HG03025 (cell line): Measurements from ENCODE around the gene RERE.

Experiments used
- ATAC-seq: cut with Tn5 transposase; IDR thresholded peaks from one replicate; pipeline ENCODE4 v1.9.1; 2021; ENCODE audit warnings: mild to moderate bottlenecking, moderate library complexity; ENCODE audit not compliant: unreplicated experiment, low FRiP score

RERE gene

DNA sequence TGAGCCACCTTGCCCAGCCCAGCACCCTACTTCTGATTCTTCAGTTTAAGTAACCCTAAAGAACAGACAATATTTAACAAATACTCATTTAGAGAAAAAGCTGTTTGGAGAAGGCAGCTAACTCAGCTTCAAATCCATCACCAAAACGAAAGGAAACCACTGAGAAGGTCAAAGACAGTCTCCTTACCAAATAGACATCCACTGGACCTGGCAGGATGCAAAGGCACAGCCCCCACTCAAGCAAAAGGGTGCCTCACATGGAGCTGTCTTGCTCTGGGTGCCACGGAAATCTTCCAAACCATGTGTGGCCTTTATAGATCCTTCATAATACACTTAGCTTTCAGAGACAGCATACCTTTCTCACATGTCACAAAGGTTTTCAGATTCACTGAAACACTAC, 165.5 kb downstream of the RERE start:
- ATAC-seq: no peak

DNA sequence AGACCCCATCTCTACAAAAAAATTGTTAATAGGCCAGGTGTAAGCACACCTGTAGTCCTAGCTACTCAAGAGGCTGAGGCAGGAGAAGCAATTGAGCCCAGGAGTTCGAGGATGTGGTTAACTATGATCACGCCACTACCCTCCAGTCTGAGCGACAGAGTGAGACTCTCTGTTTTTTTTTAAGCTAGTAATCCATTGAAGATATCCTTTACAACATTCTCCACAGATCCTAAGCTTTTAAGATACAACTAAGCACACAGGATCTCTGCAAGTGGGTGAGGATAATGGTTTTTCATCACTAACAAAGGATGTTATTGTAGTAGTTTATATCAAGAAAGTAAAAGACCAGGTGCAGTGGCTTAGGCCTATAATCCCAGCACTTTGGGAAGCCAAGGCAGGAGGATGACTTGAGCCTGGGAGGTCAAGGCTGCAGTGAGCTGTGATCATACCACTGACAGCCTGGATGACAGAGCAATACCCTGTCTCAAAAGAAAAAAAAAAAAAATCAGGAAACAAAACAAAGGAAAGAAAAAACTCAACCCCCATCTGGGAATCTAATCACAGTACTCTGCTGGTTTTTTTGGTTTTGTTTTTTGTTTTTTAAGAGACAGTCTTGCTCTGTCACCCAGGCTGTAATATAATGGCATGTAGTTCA, 166.1 kb downstream of the RERE start:
- no peak for ATAC-seq

DNA sequence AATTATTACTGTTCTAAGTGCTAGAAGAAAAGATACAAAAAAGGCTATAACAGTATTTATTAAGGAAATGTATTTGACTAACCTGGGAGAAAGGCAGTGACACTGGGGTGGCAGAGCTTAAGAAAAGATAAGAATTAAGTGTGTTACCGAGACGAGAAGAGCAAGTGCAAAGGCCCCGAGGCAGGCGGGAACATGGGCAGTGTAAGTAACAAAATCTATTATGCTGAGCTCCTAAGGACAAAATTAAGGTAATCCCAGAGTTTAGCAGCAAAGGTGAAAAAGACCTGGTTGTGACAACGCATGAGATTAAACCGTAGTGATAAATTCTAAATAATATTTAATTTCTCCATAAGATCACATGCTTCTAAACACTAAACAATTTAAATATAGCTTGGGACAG, 167.6 kb downstream of the RERE start:
- no peak for ATAC-seq

DNA sequence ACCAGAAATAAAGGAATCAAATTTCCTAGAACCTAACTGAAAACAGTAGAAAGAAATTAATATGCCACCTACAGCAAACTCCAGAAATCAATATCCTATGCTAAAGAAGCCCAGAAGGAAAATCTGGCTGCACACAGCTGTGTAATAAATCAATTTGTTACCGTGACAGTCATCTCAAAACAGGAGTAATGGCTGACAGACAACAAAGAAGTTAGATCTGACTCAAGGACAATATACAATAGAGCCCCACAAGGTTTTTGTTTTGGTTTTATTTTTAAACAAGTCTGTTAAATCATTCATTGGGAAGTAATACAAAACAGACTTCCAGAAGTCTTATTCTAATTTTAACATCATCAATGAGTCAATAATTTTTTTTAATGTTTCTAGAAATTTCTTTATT, 168.4 kb downstream of the RERE start:
- ATAC-seq: no peak

DNA sequence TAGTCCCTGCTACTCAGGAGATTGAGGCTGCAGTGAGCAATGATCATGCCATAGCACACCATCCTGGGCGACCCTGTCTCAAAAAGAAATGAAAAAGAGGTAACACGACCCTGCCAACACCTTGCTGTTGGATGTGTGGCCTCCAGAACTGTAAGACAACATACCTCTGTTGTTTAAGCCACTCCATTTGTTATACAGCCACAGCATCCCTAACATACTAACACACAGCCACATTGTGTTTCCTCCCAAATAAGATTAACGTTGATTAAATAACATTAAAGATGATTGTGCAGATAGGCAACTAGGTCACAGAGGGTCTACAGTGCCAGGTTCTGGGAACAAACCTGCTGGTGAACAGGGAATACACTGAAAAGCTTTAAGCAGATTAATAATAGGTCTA, 170.4 kb downstream of the RERE start:
- no peak for ATAC-seq

DNA sequence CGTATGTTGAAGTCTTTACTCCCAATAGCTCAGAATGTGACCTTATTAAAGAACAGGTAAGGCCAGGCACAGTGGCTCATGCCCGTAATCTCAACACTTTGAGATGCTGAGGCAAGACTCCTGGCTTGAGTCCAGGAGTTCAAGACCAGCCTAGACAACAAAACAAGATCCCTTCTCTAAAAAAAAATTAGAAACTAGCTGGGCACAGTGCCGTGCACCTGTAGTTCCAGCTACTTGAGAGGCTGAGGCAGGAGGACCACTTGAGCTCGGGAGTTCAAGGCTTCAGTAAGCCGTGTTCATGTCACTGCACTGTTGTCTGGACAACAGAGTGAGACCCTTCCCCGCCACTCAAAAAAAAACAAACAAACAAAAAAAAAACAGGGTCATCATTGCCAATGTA, 171.3 kb downstream of the RERE start:
- no peak for ATAC-seq

DNA sequence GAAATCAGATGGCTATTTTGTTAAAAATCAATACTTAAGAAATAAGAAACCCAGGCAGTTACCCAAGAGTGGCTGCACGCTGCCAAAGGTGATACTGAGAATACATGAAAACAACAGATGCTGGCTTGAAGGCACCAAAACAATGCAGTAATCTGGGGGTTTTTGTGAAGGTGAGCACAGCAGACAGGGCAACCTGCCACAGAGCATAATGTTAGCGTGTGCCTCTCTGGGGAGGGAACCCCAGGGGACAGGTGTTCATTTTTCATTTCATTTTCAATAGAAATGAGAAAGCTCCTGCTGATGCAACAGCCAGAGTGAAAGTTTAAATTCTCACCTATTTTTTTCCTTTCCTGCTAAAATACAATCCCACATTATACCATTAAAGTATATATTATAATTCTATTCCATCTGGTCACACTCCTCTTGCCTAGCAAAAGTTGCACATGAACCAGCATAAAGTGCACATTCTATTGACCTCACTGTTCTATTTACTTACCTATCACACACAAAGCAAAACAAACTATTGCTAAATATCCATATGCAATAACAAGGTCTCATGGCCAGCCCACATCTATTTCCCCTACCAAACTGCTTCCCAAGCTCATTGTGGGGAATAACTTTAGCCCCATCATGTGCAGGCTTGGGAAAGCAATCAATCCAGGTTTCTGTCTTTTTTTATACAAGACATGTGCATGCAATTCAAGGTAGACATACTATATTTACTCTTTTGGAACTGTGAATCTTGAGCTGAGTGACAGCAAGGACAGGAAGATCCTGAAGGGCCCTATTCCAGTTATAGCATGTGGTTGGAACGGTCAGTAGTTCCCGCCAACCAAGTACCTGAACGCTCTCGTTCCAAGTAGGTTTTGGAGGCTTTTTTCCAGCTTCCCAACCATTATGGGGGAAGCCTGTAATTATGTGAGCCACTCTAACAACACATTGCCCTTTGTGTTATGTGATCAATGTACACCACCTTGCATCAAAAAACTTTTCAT, 173.6 kb downstream of the RERE start:
- ATAC-seq: peak; percentile 61

DNA sequence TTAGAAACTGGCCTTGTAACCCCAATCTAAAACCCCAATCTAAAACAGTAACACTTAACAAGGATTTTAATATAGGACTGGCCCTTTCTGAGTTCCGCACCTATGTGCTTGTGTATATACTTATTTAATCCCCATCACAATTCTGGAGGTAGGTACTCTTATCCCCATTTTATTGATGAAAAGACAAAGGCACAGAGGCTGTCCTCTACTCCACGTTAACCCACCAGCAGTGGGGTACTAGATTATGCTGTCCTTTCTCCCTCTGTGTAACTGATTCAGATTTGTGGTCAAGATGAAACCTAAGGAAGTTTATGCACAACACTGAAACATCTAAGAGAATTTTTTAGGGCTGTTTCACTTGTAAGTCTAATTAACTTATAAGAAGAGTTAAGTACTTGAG, 175.3 kb downstream of the RERE start:
- ATAC-seq: no peak

DNA sequence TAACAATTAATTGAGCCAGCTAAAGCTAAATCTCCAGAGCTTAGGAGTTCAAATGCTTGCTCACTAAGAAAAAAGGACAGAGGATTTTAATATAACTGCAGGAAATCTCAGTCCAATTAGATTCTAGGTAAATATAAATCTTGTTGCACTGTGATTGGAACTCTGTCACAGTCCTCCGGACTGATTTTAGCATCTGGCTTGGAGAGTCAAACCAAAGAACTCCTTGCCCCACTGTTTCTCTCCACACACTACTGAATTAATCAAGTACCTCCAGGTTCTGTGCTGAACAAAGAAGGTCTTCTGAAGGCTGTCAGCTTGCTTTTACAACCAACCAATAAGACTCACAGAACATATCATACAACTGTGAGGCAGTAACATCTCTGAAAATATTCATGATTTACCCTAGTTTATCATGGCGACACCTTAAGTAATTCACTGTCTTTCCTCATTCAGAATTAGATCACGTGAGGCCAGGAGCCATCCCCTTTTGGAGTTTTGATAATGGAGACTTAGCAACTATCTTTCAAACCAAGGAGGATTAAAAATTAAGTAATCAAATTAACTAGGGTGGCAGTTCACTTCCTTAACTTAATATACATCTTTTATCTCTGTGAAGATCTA, 176.0 kb downstream of the RERE start:
- no peak for ATAC-seq

DNA sequence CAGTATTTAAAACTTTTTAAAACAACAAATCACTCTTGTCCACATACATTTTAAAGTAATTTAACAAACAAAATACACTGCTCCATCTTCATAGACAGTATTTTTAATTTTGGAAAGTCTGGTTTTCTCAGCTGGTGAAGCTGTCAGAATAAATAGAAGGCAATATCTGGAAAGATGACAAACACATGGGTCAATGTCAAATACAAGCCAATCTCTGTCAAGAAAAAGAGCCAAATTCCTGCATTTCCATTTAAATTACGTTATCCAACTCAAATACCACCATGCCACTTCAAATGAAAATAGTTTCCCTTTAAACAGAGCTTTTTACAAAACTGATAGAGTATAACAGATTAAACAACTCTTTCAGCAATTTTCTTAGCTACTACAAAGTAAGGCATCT, 176.5 kb downstream of the RERE start:
- no peak for ATAC-seq

DNA sequence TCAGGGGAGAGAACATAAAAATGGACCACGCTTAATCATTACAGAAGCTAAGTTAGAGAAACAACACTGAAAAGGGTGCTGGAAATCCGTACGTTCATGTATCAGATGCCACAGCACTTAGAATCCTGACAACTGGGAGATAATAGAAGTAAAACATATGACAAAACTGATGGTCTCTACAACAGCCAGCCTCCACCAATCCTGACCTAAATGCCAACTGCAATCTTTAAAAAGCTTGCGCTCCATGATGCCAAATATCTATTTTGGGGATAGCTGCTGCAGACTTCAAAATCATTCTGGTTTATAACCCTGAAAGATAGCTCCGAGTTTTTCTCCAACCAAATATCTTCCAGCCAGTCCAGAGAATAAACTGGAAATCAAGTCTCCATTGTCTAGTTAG, 178.3 kb downstream of the RERE start:
- ATAC-seq: no peak

DNA sequence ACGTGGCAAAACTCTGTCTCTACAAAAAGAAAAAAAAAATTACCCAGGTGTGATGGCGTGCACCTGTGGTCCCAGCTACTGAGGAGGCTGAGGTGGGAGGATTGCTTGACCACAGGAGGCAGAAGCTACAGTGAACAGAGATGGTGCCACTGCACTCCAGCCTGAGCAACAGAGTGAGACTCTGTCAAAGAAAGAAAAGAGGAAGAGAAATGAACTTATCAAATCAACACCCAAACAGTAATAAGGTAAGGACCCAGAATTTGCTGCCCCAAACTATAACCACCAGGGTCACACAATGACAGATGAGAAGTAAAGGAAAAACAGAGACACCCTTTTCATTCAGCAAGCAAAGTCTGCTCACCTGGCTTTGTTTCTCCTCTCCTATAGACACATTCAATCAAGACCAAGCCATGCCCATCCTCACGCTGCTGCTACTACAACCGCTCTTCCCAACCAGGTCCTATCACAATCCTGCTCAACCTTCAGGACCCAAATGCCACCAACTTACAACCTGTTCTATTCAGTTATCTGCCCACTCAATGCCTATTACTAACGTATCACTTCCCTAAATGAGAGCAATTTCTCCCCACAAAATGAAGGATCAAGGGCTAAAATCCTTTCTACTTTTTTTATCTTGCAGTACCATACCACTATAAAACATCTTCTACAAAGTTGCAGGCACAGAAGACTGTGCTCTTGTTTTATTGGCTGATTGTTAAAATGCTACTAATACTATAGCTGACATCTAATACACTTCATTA, 183.5 kb downstream of the RERE start:
- ATAC-seq: no peak

DNA sequence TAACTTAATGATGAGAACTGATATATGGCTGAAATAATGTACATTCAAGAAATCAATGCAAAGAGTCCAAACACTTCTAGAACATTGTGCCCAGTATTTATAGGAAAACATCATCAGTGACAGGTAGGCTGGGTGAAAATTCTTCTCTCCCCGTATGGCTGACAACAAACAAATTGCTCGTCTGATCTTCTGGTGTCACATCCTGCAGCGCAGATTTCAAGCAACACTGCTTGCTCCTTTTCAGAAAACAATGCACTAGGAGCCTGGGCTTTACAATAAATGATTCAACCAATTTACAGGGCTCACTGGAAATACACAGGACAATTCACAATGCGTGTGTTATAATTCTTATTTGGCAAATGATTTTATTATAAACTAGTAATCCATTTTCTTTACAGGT, 185.3 kb downstream of the RERE start:
- no peak for ATAC-seq

DNA sequence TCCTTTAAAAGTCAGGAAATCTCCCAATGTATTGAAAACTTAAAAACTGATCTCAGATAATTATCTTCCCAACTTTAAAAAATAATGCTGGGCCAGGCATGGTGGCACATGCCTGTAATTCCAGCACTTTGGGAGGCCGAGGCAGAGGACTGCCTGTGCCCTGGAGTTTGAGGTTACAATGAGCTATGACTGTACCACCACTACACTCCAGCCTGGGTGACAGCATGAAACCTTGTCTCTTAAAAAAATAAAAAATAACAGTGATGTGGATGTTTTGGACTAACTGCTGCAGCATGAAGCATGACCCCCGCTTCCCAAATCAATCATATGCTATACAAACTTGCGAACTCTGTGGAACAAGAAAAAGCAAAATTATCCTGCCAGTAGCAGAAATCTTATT, 186.3 kb downstream of the RERE start:
- ATAC-seq: no peak

DNA sequence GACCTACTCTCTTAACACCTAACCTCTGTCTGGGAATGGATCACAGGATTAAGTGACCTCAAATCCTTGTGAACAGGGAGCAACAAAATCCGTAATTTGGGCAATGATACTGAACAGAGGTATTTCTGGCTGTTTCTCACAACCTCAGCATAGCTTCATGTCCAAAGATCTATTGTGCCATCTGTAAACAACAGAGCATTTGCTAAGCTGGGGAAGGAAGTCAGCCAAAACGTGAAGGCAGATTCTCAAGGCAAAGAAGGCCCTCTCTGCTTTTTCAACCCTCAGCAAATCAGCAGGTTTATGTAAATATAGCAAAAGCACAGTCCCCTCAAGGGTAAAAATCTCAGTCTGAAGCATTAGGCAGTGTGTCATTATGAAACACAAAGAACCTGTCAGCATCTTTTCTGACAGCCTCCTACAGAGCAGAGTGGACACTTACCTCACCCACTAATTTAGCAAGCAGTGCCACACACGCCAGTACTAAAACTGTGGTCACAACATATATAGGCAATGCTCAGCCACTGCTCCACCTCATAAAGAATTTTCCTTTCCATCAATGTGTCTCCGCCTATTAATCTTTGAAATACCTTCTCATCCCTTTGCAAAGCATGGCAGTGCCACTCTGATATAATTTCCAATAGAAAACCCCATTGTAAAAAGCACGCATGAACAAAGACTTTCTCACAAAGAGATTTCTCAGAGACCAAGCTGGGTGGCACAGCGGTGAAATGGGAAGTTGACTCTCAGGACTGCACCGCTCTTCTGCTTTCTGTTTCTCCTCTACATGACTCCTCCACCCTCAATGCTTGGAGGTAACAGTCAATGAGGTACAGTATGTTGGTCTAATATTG, 188.0 kb downstream of the RERE start:
- peak; percentile 73 for ATAC-seq

DNA sequence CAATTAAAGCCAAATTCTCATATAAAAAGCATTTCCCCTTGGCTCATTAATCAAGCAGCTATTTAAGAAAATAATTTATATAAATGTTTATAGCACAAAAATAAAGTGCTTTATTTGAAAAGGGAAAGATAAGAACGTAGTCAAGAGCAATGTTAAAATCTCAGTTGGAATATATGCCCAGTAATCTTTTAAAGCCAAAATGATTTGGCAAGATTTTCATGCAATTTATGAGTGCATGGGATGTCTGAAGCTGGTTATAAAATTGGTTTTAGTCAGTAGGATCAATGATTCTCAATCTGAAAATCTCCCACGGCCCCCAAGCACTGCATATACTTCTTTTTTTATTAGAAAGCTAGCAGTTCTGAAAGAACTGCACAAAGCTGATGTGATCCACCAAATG, 188.8 kb downstream of the RERE start:
- no peak for ATAC-seq

DNA sequence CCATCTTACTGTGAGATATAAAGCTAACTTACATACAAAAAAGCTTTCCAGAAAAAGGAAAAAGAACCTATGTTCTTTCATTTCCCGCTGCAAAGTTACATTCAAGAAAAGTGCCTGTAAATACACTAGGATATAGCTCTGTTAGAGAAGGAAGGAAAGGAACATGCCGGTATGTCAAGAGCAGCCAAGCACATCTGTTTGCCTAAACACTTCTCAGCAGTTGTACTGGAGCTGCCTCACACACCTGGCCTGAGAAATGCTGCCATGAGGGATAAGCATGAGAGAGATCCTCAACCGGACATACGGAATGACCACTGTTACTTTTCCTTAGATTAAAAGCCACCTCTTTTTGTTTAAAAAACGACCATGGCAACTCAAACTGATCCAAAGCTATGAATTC, 189.7 kb downstream of the RERE start:
- ATAC-seq: no peak

DNA sequence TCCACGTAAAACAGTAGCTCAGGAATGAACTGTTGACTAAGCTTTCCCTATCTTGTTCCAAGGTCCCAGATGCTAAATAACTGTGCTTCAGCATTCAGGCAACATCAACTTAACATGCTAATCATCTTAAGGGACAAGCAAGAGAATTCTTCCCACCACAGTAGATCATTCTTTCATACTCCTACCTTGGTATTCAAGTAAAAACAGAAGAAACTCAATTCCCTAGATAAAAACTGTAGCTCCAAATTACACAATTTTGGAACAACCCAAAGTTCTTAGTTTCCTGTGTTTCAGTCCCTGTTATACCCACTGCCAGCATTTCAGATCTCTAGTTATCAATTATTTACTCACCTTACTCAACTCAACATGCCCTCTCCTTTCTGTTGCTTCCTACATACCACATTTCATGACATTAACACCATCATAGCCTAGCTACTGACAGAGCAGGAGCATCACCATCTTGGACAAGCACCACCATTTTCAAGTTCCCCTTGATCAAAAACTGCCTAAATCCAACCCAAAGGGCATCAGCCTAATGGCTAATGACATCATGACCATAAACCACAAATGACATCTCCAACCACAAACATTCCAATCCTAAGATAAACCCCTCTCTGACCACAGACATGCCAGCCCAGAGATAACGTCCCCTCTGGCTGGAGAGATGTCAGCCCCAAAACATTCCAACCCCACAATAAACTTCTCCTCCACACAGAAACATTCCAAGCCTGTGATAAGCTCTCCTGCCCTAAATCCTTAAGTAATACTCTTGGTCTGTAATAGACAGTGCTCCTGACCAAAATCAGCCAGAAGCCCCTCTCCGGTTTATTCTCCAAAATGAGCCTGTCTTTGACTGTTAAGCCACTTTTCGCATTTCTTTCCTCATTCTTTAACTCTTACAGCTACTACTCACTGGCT, 191.2 kb downstream of the RERE start:
- no peak for ATAC-seq

DNA sequence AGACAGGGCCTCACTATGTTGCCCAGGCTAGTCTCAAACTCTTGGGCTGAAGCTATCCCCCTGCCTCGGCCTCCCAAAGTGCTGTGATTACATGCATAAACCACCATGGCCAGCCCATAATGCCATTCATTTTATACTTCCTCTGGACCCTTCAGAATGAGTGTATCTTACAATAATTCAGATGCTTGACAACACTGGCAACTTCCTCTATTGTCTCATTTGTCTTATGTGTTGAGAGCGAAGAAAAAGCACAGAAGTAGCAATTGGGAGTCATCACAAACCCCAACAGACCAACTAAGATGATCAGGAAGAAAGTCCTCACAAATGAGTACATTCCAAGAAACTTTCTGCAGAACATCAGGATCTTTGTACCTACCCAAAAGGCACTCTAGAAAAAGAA, 191.9 kb downstream of the RERE start:
- no peak for ATAC-seq
